Heart right ventricle (tissue), 16 donors: Measurements from ENCODE around the gene PPA2. TPM values are rescaled to one million over a fixed set of nuclear protein-coding genes. Genes with fewer than 3 reads are reported as not detected.

Source experiments
- ATAC-seq, 8 donors: fragments of 200-7000 bp; cut with Tn5 transposase; one replicate each; pipeline ENCODE4 v1.9.1; 2020; ENCODE audit warnings: mild to moderate bottlenecking in 8 of 8, moderate library complexity in 8 of 8, moderate number of reproducible peaks in 1 of 8
- DNase-seq, 2 donors: peaks; one replicate each; pipeline ENCODE4 v3.0.0-alpha.2; 2020
- H3K27ac ChIP-seq, 10 donors: fragments of 200-600 bp; sonication (generic) in 2 of 10; one replicate each; pipeline versions ENCODE4 v1.5.0 to v1.8.0; 2020 to 2022; ENCODE audit warnings: mild to moderate bottlenecking in 3 of 10
- H3K27me3 ChIP-seq, 7 donors: fragments of 200-600 bp; one replicate each; pipeline ENCODE4 v1.8.0; 2021 to 2022; ENCODE audit warnings: mild to moderate bottlenecking in 2 of 7
- H3K36me3 ChIP-seq, 9 donors: fragments of 200-600 bp; sonication (generic) in 1 of 9; one replicate each; pipeline versions ENCODE4 v1.5.0 to v1.8.0; 2020 to 2022; ENCODE audit warnings: mild to moderate bottlenecking in 2 of 9
- H3K4me1 ChIP-seq, 9 donors: fragments of 200-600 bp; sonication (generic) in 1 of 9; one replicate each; pipeline versions ENCODE4 v1.5.0 to v1.8.0; 2020 to 2022; ENCODE audit warnings: mild to moderate bottlenecking in 4 of 9
- H3K4me3 ChIP-seq, 10 donors: fragments of 200-600 bp; sonication (generic) in 2 of 10; one replicate each; pipeline versions ENCODE4 v1.5.0 to v1.8.0; 2020 to 2022; ENCODE audit warnings: mild to moderate bottlenecking in 7 of 10, moderate library complexity in 2 of 10
- H3K9me3 ChIP-seq, 11 donors: fragments of 200-600 bp in 10 of 11; sonication (generic) in 2 of 11; one replicate each; pipeline versions ENCODE4 v1.5.0 to v1.8.0; 2013 to 2022; ENCODE audit warnings: mild to moderate bottlenecking in 2 of 11, control low read depth in 1 of 11, moderate library complexity in 1 of 11
- CTCF ChIP-seq, 9 donors: fragments of 200-600 bp; sonication (generic) in 2 of 9; IDR thresholded peaks; one replicate each; pipeline versions ENCODE4 v1.5.0 to v1.8.0; 2021 to 2022; ENCODE audit warnings: antibody characterized with exemption in 9 of 9, mild to moderate bottlenecking in 5 of 9, moderate library complexity in 1 of 9
- WGBS, 2 donors: extraction: QIAGEN DNeasy Blood & Tissue Kit; methylation state at CpG; one replicate each; pipeline ENCODE4 v1.1.7; 2013; ENCODE audit warnings: inconsistent platforms in 1 of 2; 5-methylcytosine and 5-hydroxymethylcytosine counted together
- intact Hi-C, 10 donors: fragments of 100-400 bp; cut with DNase I; formaldehyde crosslinking; loops; one replicate each; pipeline versions ENCODE4 v1.11.1 to v1.14.2; 2022
- polyA plus RNA-seq, 2 donors: library from polyadenylated mRNA; stranded (reverse); fragments of 200-250 nt; gene quantifications; one replicate each; pipeline ENCODE4 v1.2.3, GENCODE V29; 2013
- total RNA-seq, 10 donors: library from RNA; stranded (reverse); fragmentation: NEBNext Ultra II Directional in 3 of 10; extraction: Animal tissue kit (Norgen Biotek cat#: 25700) in 3 of 10; gene quantifications; one replicate each; pipeline versions ENCODE4 v1.2.1 to v1.2.4, GENCODE V29; 2021 to 2023
- donor health status: Arrhythmogenic right ventricular cardiomyopathy.
- donor health status: ischemic (EF 13 %, LVEDD 7.1; RV severe dilation, severe dysfunction).
- donor health status: healthy with polysubstance abuse.
- donor health status: DM: no; HTN: yes; CAD: no.
- donor health status: DM: no; HTN: no; CAD: no.
- donor health status: ischemic (EF 25% LVEDD 6.9; RV normal size, moderate dysfunction).
- donor health status: ischemic (EF 25% LVEDD 5.7; RV mildly dilated, moderate dysfunction).
- donor health status: healthy.
- donor health status: DM: yes; HTN: yes; CAD: no.
- donor health status: Ischemic cardiomyopathy.
- donor health status: ischemic (EF 35%, LVEDD 5.7; RV mildly dilated, moderate dysfunction).
- donor health status: nonischemic (EF 11% LVEDD 7.7; RV severe dilation, severe dysfunction).
- donor health status: DM: yes; HTN: yes; CAD: no.
- donor health status: PGD.
- donor health status: ischemic (EF 29% LVEDD 5.4; RV normal size, mild dysfunction).
- donor health status: nonischemic (EF 23%, LVEDD 6.1; RV moderate dilation, normal function).

Gene PPA2
- total and polyA plus RNA-seq, 12 donors = 55.2 to 105 (median 91.6) TPM

GRCh38 chr4:105437637-105438036 is 36.2 kb downstream of the PPA2 start:
- Histone ChIP-seq H3K9me3 (peaks cover 0 to 16% (median 4%) of the 10 kb centered on the region in 11 donors), H3K4me1 (no peaks in the 10 kb centered on the region), H3K36me3 (peaks cover 0 to 98% (median 35%) of the 10 kb centered on the region in 9 donors), H3K4me3 (no peak overlapping the region), H3K27me3 (no peaks in the 10 kb centered on the region), H3K27ac (no peak overlapping the region)
- intact Hi-C loops = no loop called here
- DNase-seq = no peak
- 93 to 94% methylated on average over 6 of the region's 6 CpGs for WGBS, 2 donors
- no peak for ATAC-seq
- TF ChIP-seq CTCF (IDR thresholded peaks at IDR 0.05) = no peak

GRCh38 chr4:105436414-105436813 is 37.4 kb downstream of the PPA2 start:
- peaks cover 0 to 15% (median 4%) of the 10 kb centered on the region in 11 donors for H3K9me3 ChIP-seq
- DNase-seq (no peak), ATAC-seq (no peak)
- no peak overlapping the region for H3K27ac ChIP-seq
- peaks cover 0 to 98% (median 35%) of the 10 kb centered on the region in 9 donors for H3K36me3 ChIP-seq
- H3K4me3 ChIP-seq = no peak overlapping the region
- intact Hi-C loops = no loop called here
- TF ChIP-seq CTCF (IDR thresholded peaks at IDR 0.05) = no peak
- no peaks in the 10 kb centered on the region for H3K27me3 ChIP-seq
- H3K4me1 ChIP-seq = no peaks in the 10 kb centered on the region

DNA sequence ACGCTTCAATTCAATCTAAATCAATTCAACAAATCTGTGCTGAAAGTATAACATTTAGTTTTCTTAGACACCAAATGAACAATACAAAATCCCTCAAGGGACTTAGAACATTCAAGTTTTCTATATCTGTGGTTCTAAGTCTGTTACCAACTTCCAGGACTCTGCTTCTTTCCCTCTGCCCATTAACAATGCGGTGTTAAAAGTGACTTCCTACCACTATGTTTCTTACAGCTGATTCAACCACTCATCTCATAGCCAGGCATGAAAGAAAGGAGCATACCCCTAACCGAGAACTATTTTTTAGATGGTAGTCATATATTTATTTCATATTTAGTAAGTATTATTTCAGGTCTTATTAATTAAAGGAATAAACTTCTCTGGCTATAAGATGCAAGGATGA is 38.9 kb downstream of the PPA2 start:
- peaks cover 0 to 11% (median 4%) of the 10 kb centered on the region in 11 donors for H3K9me3 ChIP-seq
- 98 to 100% methylated on average over 3 of the region's 3 CpGs for WGBS, 2 donors
- no peaks in the 10 kb centered on the region for H3K27me3 ChIP-seq
- H3K4me1 ChIP-seq = no peaks in the 10 kb centered on the region
- ATAC-seq (no peak), DNase-seq (no peak)
- no peak overlapping the region for H3K4me3 ChIP-seq
- intact Hi-C loops = loop anchor here in 1 of 10 donors (5.0 kb wide), 1 partner anchor 1177 kb away; no protein-coding TSS in a partner anchor
- TF ChIP-seq CTCF (IDR thresholded peaks at IDR 0.05) = no peak
- H3K27ac ChIP-seq = no peak overlapping the region
- peaks cover 0 to 98% (median 34%) of the 10 kb centered on the region in 9 donors for H3K36me3 ChIP-seq

DNA sequence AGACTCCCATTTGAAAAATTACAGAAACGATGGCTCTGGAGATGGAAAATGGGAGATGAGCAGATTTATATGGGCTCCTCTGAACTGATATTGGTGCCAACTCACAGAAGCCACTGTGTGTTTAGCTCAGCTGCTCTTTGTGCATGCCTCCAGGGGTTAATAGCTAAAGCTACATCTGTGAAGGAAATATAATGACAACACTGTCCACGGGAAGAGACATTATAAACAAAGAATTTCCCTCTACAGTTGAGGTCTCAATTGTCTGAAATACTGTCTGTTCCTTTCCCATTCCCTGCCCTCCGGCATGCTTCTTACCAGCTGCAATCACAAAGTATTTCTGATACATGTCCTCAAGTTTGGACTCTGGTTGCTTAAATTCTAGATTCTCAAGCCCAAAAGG is 40.4 kb downstream of the PPA2 start:
- H3K4me3 ChIP-seq = no peak overlapping the region
- no peaks in the 10 kb centered on the region for H3K4me1 ChIP-seq
- ATAC-seq = no peak
- no peak overlapping the region for H3K27ac ChIP-seq
- H3K36me3 ChIP-seq = peaks cover 0 to 97% (median 34%) of the 10 kb centered on the region in 9 donors
- no peak for TF ChIP-seq CTCF (IDR thresholded peaks at IDR 0.05)
- intact Hi-C loops = loop anchor here in 1 of 10 donors (5.0 kb wide), 1 partner anchor 1179 kb away; no protein-coding TSS in a partner anchor
- WGBS, 2 donors = 68 to 75% methylated on average over 3 of the region's 3 CpGs
- peaks cover 0 to 11% (median 4%) of the 10 kb centered on the region in 11 donors for H3K9me3 ChIP-seq
- no peak for DNase-seq
- no peaks in the 10 kb centered on the region for H3K27me3 ChIP-seq
